Heart left ventricle (tissue), 13 donors: ENCODE measurements around the gene VPS26A.

Experiments
- POLR2A ChIP-seq, 2 donors: fragments of 450-650 bp; IDR thresholded peaks; one replicate each; pipeline ENCODE4 v1.6.1; 2017; ENCODE audit warnings: antibody characterized with exemption in 2 of 2, mild to moderate bottlenecking in 2 of 2, moderate library complexity in 2 of 2
- TF ChIP-seq, protein P1 (sequence below), 12 donors: fragments of 200-600 bp; sonication (generic) in 4 of 12; IDR thresholded peaks; one replicate each; pipeline versions ENCODE4 v1.5.0 to v1.8.0; 2018 to 2022; ENCODE audit warnings: antibody characterized with exemption in 12 of 12, mild to moderate bottlenecking in 5 of 12
- donor health status: ischemic (EF 13 %, LVEDD 7.1; RV severe dilation, severe dysfunction).
- donor health status: DM: no; HTN: yes; CAD: no.
- donor health status: DM: no; HTN: no; CAD: no.
- donor health status: ischemic (EF 25% LVEDD 6.9; RV normal size, moderate dysfunction).
- donor health status: ischemic (EF 25% LVEDD 5.7; RV mildly dilated, moderate dysfunction).
- donor health status: ischemic (EF 35%, LVEDD 5.7; RV mildly dilated, moderate dysfunction).
- donor health status: nonischemic (EF 11% LVEDD 7.7; RV severe dilation, severe dysfunction).
- donor health status: DM: yes; HTN: yes; CAD: no.
- donor health status: PGD.
- donor health status: ischemic (EF 29% LVEDD 5.4; RV normal size, mild dysfunction).
- donor health status: nonischemic (EF 23%, LVEDD 6.1; RV moderate dilation, normal function).

DNA sequence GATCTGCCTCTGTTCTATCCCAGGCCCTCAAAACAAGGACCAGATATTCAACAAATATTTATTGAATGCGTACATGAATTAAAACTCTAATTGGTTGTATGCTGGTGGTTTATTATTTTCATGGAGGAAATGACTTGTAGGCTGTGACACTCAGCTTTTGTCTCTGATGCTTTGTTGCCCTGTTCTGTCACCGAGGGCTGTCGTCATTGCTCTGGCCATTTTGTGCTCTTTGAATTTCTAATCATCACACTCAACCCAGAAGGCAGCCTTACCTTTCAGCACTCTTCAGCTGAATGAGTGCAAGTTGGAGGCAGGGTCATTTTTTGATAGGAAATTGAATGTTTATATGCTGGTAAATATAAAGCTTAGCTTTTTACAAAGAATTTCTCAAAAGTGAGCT, 21.5 kb upstream of the VPS26A start:
- TF ChIP-seq, protein P1, sequence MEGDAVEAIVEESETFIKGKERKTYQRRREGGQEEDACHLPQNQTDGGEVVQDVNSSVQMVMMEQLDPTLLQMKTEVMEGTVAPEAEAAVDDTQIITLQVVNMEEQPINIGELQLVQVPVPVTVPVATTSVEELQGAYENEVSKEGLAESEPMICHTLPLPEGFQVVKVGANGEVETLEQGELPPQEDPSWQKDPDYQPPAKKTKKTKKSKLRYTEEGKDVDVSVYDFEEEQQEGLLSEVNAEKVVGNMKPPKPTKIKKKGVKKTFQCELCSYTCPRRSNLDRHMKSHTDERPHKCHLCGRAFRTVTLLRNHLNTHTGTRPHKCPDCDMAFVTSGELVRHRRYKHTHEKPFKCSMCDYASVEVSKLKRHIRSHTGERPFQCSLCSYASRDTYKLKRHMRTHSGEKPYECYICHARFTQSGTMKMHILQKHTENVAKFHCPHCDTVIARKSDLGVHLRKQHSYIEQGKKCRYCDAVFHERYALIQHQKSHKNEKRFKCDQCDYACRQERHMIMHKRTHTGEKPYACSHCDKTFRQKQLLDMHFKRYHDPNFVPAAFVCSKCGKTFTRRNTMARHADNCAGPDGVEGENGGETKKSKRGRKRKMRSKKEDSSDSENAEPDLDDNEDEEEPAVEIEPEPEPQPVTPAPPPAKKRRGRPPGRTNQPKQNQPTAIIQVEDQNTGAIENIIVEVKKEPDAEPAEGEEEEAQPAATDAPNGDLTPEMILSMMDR (IDR thresholded peaks at IDR 0.05), result no peak
- no peak for TF ChIP-seq POLR2A (IDR thresholded peaks at IDR 0.05)
